ENCODE data around the gene SH3RF3.

SH3RF3 gene

DNA sequence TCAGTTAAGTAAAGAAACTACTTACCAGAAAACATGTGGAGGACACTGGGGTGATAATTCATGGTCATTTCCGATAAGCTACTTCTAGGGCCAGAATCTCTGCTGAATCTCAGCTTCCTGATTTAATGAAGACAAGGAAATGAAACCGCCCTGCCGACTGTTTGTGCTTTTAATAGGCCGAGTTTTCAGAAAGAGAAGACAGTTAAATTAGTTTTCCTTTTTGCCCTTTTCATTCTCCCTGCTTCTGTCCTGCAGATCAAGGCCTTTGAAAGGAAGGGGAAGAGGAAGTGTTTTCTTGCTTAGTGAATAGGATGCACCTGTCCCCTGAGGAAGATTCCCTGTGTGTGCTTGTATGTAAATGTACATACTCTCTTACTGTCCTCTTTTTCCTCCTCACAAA, 126.6 kb downstream of the SH3RF3 start:
- in situ Hi-C loops (cut with HindIII; ENCODE audit: low sequenced_read_pairs): no loop called here

DNA sequence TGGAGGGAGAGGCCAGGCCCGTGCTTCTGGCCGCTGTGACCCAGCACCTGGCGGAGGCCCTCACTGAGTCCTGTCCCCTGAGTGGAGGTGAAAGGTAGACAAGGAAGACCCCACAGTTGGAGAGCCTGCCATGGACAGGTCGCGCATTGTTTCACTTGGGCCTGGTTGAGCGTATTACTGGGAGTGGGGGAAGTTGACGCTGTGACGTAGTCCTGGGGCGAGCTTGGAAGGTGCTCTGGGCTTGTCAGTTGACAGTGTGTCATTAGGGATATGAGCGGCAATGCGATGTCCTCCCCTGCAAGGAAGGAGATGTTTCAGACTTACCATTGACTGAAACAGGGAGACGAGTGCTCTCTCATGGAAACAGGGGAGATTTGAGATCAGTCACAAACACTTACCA, 127.1 kb downstream of the SH3RF3 start:
- in situ Hi-C loops (cut with HindIII; ENCODE audit: low sequenced_read_pairs): no loop called here

DNA sequence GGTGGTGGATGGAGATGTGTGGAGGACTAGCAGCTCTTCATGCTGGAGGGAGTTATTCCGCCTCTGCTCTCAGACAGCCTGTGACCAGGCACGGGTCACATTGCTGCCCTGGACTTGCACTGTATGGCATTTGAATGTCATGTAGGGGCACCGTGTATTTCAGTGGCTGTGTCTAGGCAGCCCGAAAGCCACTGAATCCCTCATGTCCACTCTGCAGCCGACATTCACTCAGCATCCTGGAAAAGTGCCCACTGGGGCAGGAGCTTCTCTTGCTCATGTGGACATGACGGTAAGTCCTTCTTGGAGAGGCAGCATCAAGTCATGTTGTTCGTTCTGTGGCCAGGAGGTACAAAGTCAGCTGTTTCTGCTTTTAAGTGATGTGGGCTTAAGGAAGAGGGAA, 127.9 kb downstream of the SH3RF3 start:
- in situ Hi-C loops (cut with HindIII; ENCODE audit: low sequenced_read_pairs): no loop called here

DNA sequence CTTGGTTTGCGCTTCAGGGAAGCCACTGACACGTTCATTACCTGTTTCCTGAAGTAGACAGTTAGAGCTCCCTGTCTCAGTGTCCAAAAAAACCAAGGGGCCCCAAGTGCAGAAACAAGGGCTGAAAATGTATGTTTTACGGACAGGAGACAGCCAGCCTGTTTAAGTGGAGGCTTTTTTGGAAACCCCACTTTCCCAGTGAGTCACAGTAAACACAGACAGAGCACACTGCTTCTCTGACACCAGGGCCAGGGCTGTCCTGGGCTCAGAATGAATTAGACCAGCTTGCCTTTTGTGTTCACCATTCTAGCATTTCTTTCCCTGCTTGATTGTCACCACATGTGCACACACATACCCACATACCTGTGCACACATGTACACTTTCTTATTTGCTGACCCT, 128.6 kb downstream of the SH3RF3 start:
- in situ Hi-C loops (cut with HindIII; ENCODE audit: low sequenced_read_pairs): no loop called here

DNA sequence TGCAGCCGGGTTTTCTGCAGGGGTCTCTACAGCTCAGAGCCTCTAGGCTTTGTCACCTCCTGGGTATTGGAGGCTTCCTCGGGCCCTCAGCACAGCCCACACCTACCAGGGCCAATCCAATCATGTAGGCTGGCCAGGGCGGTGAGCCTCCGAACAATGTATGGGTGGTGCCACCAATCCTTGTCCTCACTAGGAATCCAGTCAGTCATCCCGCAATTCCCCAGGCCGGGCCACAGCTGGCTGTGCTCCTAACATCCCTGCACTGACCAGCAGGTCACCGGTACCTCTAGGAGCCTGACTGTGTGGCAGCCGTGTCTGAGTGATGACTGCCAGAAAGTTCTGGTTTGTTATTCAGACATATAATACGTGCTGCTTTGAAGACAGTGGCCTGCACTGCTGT, 129.4 kb downstream of the SH3RF3 start:
- in situ Hi-C loops (cut with HindIII; ENCODE audit: low sequenced_read_pairs): no loop called here

DNA sequence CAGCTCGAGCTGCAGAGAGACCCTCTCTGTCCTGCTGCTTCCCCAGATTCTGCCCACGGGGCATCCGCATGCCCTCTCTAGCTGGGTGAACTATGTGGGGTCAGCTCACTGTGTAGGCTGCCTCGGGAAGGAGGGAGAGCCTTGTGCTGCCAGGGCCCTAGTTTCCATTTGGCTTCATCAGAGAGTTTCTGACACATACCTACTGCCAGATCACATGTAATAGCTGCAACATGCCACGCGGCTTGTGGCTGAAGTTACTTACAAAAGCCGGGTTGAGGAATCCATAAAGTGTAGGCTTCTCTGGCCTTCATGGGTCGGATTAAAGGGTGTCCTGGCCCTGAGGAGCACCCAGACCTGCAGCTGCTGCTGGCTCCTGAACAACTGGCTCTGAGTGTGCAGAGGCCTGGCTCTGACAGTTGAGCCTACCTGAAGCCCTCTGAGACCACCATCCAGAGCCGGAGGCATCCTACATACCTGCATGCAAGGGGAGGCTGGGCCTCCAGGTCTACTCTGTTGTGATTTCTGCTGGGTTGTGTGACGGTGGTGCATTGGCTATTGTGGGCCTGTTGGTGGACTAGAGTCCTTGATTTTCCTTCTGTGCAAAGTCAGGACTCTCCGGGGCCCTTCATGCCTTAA, 130.0 kb downstream of the SH3RF3 start:
- in situ Hi-C loops (cut with HindIII; ENCODE audit: low sequenced_read_pairs): no loop called here

DNA sequence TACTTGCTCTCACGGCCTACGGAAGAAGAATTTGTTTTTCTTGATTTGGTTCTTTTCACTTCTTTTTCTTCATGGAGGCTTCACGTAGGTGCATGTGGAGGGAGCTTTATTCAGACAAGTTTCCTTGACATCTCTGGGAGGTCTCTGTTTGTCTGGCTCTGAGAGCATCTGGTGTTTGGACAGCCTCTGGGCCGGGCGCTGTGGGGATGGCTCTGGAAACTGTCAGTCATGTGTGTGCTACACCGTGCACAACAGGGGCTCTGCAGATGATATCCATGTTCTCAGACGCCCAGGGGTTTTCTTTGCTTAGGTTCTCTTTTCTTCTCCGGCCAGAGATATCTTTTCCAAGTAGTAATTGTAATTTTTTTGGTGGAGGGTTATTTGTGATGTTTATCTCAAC, 130.7 kb downstream of the SH3RF3 start:
- in situ Hi-C loops (cut with HindIII; ENCODE audit: low sequenced_read_pairs): no loop called here

DNA sequence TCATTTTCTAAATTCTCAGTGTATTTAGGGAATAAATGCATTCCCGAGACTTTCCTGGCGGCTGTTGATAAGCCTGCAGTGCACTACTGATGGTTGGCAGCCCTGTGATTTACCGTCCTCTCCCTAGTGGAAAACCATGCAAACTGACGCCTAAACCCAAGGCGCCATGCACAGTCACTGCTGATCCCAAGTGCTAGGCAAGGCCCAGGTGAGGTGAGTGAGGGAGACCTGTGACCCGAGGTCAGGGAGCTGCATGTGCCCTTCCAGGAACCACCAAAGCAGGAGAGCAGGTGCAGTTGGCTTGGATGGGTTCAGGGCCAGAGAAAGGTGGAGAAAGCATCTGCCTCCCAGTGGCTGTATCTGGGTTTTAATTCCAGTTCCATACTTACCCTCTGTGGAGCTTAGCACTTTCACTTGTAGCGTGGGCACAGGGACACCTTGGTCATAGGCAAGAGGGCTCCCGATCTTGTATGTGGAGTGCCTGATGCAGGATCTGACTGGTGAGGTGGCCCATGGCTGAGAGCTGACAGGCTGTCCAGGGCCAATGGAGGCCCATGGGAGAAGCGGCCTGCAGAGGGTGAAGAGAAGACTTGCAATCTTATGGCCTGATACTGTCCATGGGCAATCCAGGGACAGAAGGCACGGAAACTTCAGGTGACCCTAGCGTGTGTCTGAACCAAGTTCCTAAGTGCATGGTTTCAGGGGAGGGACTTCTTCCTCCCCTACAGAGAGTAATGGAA, 131.3 kb downstream of the SH3RF3 start:
- in situ Hi-C loops (cut with HindIII; ENCODE audit: low sequenced_read_pairs): no loop called here

DNA sequence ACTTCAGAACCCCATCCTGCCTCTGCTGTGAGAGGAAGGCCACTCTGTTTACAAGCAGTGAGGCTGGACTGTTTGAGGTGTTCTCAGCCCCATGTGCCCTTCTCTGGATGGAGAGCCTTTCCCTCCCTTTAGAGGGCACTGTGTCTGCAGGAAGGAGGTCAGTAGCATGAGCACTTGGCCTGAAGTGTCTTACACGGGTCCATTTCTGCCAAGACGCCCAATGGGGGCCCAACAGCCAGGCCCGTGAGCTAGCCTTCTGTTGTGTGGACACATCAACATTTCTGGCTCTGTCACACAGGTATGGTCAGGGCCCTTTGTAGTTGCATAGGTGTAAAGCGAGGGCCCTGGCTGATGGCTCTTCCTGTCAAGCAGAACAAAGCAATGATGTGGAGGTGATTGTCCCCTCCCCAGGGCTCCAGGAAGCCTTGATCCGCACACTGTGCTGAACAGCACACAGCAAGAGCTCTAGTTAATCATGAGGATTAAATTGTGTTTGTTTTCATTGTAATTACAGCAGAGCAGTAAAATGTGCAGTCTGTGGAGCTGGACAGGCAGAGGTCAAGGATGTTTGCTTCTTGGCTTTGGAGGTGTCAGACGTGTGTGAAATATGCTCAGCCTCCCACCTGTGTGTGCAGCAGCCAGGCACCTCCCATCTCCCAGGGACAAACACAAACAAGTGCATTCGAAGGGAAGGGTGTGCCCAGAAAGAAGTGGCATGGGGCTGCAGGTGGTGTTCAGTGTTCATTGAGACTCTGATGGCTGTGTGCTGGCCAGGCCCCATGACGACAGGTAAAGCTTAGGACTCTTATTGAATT, 132.1 kb downstream of the SH3RF3 start:
- in situ Hi-C loops (cut with HindIII; ENCODE audit: low sequenced_read_pairs): no loop called here

DNA sequence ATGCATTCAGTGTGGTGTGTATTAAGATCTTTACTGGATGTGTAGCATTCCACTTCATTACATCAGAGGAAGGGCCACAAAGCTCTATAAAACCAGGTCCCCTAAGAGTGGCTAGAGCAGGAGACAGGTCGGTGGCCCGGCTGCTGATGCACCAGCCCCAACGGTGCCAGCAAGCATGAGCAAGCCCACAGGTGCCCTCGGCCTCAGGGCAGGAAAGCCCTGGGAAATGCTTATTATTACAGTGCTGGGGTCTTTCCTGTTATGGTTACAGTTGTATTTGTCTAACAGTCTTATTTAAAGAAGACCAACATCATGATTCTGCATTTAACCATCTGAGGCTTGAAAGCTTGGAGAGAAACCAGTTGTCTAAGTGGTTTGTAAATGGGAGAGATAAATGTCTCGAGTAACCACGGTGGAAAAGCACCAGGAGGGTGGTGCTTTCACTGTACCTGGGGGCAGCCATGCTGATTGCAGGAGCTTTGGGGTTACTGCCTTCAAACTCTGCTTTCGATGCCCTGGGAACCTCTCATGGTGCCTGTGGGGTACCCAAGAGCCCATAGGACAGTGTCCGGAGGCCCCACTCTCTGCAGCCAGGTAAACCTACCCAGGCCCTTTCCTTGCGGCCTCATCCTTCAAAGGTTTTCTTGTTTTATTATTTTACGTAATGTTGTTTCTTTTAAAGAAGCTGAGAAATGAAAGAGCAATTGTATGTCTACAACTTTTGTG, 133.1 kb downstream of the SH3RF3 start:
- in situ Hi-C loops (cut with HindIII; ENCODE audit: low sequenced_read_pairs): no loop called here

DNA sequence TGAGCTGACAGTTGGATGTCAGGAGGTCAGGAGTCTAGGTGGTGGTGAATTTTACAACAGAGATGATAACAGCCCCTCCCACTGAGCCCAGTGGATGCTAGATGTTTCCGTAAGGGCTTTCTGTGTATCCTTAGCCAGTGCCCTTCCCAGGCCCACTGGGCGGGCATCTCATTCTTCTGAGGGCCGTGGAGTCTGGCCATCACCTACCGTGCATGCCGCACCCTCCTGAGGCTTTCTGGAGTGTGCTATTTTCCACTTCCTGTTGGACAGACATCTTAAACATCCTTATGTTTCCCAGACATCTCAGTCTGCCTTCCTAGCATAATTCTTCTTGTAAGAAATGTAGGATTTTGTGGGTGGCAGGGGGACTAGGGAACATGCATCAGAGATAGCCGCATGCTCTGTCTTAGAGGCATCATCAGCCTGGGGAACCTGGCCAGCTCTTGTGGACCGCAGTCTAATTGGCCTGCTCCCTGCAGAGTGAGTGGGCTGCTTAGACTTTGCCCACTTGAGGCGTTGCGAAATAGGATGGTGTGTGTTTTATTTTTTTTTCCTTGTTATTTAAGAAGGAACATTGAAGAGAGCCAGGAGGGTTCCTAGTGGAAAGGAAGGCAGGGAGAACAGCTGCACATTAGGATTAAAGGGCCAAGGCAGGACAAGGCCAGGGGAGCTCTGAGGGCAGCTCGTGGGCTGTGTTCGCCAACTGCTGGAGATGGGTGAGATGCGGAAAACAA, 135.8 kb downstream of the SH3RF3 start:
- in situ Hi-C loops (cut with HindIII; ENCODE audit: low sequenced_read_pairs): no loop called here

DNA sequence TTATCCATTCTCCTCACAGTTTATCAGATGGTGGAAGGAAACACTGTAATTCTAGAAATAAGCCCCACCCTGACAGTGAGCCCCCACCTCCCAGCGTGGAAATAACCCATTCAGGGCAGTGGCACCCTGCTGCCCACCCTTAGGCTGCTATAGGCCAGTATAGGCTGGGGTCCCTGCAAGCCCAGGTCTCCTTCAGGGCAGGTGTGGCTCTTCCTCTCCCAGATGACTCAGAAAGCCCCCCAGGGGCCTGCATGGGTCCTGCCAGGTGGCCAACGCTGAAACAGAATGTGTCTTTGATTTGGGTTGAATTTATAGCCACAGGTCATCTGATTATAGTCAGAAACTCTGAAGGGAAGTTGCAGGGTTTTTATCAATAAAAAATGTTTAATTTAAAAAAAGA, 136.4 kb downstream of the SH3RF3 start:
- in situ Hi-C loops (cut with HindIII; ENCODE audit: low sequenced_read_pairs): no loop called here

DNA sequence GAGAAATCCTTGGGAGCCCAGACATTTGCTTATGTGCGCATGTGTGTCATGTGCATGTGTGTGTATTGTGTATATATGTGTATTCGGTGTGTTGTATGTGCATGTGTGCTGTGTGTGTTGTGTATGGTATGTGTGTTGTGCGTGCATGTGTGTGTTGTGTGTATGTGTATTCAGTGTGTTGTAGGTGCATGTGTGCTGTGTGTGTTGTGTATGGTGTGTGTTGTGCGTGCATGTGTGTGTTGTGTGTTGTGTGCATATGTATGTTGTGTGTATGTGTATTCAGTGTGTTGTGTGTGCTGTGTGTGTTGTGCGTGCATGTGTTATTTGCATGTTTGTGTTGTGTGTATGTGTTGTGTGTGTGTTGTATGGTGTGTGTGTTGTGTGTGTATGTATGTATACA, 136.9 kb downstream of the SH3RF3 start:
- in situ Hi-C loops (cut with HindIII; ENCODE audit: low sequenced_read_pairs): no loop called here

DNA sequence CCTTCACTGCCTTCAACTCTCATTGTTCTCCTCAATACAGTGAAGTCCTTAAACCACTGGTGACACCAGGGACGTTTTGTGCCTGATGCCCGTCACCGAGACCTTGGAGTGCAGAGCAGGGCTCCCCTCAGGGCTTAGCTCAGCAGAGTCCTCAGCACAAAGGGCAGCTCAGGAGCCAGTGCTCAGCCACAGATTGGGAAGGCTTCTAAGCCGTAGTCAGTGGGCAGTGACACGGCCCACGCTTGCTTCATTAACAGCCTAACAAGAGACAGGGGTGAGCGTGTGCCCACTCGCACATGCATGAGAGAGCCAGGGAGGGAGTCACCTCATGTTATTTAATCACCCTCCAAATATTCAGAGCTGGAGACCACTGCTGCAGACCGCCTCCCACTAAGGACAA, 137.5 kb downstream of the SH3RF3 start:
- in situ Hi-C loops (cut with HindIII; ENCODE audit: low sequenced_read_pairs): no loop called here

DNA sequence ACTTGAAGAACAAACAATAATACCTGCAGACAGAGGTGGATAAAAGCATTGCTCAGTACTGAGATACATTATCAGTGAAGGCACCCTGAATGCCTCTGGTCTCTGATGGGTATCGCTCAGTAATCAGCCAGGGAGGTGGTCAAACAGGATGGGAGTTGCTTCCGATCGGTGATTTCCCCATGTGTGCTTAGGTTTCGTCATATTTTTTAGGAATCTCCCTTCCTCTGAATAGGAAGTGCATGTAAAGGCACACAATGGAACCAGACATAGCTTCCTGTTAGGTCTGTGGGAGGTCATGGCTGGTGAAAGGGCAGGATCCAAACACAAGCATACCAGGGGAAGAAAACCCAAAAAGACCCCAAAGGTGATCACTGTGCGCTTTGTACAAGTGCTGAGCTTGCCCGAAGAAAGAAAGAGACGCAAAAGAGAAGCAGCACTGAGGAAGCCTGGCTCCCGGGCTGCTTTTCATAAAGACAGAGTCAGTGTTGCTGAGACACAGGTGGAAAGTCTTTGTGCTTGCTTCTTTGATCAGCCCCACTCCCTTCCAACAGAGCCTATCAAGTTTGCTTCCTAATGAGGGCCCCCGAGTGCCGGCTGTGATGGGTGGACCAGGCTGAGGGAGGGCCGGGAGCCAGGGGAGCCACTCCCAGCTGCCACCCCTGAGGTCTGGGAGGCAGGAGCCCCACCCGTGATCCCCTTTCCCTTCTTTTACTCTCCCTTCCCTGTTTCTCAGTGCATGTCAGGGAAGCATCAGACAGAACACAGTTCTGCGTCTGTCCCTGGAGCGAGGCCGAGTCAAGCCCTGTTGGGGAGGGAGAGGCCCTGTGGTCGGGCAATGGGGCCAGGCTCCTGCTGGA, 138.2 kb downstream of the SH3RF3 start:
- in situ Hi-C loops (cut with HindIII; ENCODE audit: low sequenced_read_pairs): no loop called here

DNA sequence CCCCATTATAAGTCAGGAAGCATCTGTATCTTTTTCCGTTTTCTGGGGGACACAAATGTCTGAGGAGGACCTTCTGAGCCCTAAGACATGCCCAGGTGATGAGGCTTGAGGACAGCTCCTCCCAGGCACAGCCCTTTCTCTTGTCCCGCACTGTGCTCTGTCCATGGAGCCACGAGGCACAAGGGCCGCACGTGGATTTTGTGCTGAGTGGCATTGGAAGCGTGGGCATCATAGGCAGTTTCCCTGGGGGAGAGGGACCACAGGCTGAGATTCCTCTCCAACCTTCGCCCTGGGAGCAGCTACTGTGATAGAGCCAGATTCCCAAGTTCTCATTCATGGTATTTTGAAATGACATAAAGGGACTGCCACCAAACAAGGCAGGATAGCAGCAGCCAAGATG, 139.9 kb downstream of the SH3RF3 start:
- in situ Hi-C loops (cut with HindIII; ENCODE audit: low sequenced_read_pairs): no loop called here

DNA sequence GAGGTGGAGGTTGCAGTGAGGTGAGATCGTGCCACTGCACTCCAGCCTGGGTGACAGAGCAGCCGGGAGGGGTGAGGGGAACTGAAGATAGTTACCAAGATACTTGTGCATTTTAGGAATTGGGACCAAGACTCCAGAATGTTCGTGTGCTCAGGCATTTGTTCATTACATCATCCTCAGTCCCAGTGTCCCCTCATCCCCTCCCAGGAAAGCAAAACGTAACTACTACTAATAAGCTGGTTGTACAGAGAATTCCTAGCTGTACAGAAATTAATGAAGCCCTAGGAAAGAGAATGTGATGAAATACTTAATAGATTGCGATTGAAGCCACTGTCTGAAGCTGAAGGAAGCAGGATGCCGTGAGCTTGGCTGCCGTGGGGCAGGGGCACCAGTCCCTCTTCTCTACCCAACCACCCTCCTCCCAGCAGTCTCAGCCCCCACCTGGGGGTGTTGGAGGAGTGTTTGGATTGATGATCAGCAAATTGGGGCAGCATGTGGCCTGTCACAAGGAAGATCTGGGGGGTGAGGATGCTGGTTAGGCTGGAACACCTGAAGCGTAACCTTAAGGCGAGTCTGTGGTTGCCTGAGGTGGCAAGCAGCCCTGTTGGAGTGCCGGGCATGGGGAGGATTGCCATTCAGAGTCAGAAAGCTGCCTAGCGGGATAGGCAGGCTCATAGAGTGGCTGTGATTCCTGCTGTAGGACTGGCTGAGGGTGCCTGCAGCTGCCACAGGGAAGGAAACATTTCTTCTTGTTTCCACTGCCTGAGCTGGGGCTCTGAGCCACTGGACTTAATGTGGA, 140.9 kb downstream of the SH3RF3 start:
- in situ Hi-C loops (cut with HindIII; ENCODE audit: low sequenced_read_pairs): no loop called here

DNA sequence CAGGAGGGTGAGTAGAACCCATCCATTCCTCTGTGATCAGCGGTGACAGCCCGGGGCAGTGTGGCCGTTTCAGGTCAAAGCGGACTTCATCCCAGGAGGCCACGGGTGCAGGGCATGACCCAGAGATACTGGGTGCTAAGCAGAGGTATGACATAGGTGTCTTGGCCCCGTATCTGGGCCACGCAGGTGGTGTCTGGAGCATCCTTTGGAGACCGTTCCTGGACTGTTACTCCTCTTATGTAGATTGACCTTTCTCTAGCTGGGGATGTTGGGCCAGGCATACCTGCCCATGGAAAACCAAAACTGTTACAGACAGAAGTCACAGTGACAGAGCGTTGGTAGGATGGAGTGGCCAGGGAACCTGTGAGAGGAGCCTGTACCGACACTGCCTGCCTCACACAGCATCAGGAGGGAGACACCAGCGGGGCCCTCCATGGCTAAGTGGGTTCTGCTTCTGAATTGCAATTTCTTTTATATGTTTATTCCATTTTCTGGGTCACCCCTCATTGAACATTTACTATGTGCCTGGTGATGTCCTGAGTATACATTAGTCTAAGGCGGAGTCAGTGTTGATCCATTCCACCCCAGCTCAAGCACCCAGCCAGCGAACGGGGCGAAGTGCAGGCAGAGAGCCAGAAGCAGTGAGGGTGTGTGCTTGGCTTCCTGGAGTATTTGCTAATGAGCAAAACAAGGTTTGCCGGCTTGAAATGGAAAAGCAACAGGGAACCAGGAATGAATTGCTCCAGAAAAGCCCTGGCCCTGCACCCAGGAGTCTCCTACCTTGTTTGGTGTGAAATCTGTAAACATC, 141.7 kb downstream of the SH3RF3 start:
- in situ Hi-C loops (cut with HindIII; ENCODE audit: low sequenced_read_pairs): no loop called here

Data from DLD1 (cell line).